Mucosa of descending colon (tissue), 3 donors: ENCODE measurements around the gene PTPRM. TPM values are rescaled to one million over a fixed set of nuclear protein-coding genes. Genes with fewer than 3 reads are reported as not detected.

Source experiments
- ATAC-seq: fragments of 200-7000 bp; cut with Tn5 transposase; one replicate; pipeline ENCODE4 v1.9.1; 2020; ENCODE audit warnings: mild to moderate bottlenecking, moderate library complexity
- DNase-seq, 3 donors: peaks; one replicate each; pipeline ENCODE4 v3.0.0-alpha.2; 2020
- H3K36me3 ChIP-seq: fragments of 200-600 bp; one replicate; pipeline ENCODE4 v1.8.0; 2021; ENCODE audit warnings: low read depth, mild to moderate bottlenecking
- H3K4me1 ChIP-seq: fragments of 200-600 bp; one replicate; pipeline ENCODE4 v1.8.0; 2021; ENCODE audit warnings: low read depth, mild to moderate bottlenecking
- H3K4me3 ChIP-seq: fragments of 200-600 bp; one replicate; pipeline ENCODE4 v1.8.0; 2021; ENCODE audit warnings: mild to moderate bottlenecking
- H3K9me3 ChIP-seq: fragments of 200-600 bp; one replicate; pipeline ENCODE4 v1.8.0; 2021; ENCODE audit warnings: mild to moderate bottlenecking
- intact Hi-C, 2 donors: fragments of 100-400 bp; cut with DNase I in 1 of 2; cut with micrococcal nuclease in 1 of 2; formaldehyde crosslinking; loops; one replicate each; pipeline versions ENCODE4 v1.11.0 to v1.11.1; 2022; cut with DNase I, micrococcal nuclease
- total RNA-seq, 3 donors: library from RNA; stranded (reverse); fragmentation: NEBNext Ultra II Directional in 2 of 3; extraction: Animal tissue kit (Norgen Biotek cat#: 25700) in 2 of 3; gene quantifications; one replicate each; pipeline versions ENCODE4 v1.2.1 to v1.2.4, GENCODE V29; 2021 to 2023
- TF ChIP-seq, protein P1 (sequence below): fragments of 200-600 bp; IDR thresholded peaks from one replicate; pipeline ENCODE4 v1.8.0; 2022; ENCODE audit warnings: antibody characterized with exemption, mild to moderate bottlenecking
- donor health status: DM: no; HTN: no; CAD: no; lungs with moderate emphysema.
- donor health status: DM: no; HTN: no; CAD: no.
- donor health status: DM: no; HTN: yes; CAD: no.

The PTPRM gene
- total RNA-seq, 3 donors from 2014 or later: 15.3 to 41.1 (median 19.6) TPM

DNA sequence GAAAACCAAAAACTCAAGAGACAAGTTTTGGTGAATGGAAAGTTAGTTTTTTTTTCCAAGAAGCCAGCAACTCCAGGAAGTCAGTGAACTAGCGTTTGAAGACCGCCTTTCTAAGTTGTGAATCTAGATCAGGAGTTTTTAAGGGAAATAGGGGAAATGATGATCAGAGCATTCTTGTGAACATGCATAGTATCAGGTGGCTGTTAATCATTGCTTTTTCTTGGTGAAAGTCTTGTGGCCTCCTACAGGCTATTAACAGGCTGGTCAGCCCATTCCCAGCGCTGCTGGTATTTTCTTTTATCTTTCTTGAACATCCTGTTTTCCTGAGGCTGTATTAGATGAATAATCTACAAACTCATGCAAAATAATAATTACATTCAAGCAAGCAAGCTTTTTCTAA lies 155.8 kb downstream of the PTPRM start:
- ATAC-seq (no peak), DNase-seq (no peak)
- Histone ChIP-seq H3K4me3 (no peak overlapping the region), H3K4me1 (no peaks in the 10 kb centered on the region), H3K9me3 (no peaks in the 10 kb centered on the region), H3K36me3 (no peaks in the 10 kb centered on the region)
- TF ChIP-seq, protein P1, sequence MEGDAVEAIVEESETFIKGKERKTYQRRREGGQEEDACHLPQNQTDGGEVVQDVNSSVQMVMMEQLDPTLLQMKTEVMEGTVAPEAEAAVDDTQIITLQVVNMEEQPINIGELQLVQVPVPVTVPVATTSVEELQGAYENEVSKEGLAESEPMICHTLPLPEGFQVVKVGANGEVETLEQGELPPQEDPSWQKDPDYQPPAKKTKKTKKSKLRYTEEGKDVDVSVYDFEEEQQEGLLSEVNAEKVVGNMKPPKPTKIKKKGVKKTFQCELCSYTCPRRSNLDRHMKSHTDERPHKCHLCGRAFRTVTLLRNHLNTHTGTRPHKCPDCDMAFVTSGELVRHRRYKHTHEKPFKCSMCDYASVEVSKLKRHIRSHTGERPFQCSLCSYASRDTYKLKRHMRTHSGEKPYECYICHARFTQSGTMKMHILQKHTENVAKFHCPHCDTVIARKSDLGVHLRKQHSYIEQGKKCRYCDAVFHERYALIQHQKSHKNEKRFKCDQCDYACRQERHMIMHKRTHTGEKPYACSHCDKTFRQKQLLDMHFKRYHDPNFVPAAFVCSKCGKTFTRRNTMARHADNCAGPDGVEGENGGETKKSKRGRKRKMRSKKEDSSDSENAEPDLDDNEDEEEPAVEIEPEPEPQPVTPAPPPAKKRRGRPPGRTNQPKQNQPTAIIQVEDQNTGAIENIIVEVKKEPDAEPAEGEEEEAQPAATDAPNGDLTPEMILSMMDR: no peak
- intact Hi-C loops: no loop called here

DNA sequence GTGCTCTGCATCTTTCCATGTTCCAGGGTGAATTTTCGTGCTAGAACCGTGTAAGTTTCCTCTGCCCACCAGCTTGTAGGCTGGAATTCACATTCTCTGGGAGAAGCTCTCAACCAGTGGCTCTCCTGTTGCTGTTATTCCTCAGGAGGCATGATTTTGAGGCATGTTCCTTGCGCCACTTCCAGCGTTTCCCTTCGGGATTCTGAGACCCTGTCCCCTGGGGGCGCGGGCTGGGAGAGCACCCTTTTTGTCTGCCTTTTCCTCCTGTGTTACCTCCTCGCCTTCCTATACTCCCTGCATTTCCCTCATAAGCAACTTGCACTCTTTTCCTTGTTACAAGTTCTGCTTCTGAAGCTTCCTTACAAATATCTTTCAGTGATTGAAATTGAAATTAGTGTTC lies 156.4 kb downstream of the PTPRM start:
- TF ChIP-seq, protein P1: no peak
- intact Hi-C loops: no loop called here
- DNase-seq (no peak), ATAC-seq (no peak)
- no peaks in the 10 kb centered on the region for H3K9me3 ChIP-seq
- H3K4me3 ChIP-seq: no peak overlapping the region
- H3K4me1 ChIP-seq: no peaks in the 10 kb centered on the region
- H3K36me3 ChIP-seq: no peaks in the 10 kb centered on the region

DNA sequence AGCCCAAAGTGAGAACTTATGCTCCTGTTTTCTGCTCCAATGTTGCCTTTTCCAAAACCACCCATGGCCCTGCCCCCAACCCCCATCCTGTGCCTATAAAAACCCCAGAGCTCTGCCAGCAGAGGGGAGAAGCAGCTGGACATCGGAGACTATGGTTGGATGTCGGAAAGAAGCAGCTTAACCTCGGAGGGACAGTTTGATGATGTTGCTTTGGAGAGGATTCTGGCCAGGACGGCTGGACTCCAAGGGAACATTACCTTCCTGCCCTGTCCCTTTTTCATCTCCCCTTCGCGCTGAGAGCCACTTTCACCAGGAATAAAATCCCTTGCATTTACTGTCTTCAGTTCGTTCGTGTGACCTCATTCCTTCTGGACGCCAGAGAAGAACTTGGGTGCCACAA lies 158.4 kb downstream of the PTPRM start:
- TF ChIP-seq, protein P1: no peak
- DNase-seq (no peak), ATAC-seq (no peak)
- no peaks in the 10 kb centered on the region for H3K36me3 ChIP-seq
- no peak overlapping the region for H3K4me3 ChIP-seq
- no peaks in the 10 kb centered on the region for H3K4me1 ChIP-seq
- intact Hi-C loops: no loop called here
- no peaks in the 10 kb centered on the region for H3K9me3 ChIP-seq

DNA sequence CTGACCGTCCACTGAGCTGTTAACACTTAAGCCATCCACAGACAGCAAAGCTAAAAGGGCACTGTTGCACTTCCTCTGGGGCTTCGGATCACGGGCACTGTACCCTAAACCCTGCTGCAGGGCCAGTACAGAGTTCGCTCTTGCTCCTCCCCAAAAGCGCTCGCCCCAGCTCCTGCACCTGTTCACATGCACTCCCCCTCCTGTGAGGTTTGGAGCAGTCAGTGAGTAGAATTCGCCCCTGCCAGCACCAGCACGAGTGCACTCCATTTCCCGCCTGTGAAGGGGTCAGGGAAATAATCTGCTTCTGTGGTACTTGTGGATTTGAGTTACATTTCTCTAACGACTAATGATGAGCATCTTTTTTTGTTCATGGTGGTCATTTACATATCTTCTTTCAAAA lies 158.8 kb downstream of the PTPRM start:
- DNase-seq (no peak), ATAC-seq (no peak)
- Histone ChIP-seq H3K4me3 (no peak overlapping the region), H3K36me3 (no peaks in the 10 kb centered on the region), H3K4me1 (no peaks in the 10 kb centered on the region), H3K9me3 (no peaks in the 10 kb centered on the region)
- intact Hi-C loops: no loop called here
- TF ChIP-seq, protein P1: no peak

DNA sequence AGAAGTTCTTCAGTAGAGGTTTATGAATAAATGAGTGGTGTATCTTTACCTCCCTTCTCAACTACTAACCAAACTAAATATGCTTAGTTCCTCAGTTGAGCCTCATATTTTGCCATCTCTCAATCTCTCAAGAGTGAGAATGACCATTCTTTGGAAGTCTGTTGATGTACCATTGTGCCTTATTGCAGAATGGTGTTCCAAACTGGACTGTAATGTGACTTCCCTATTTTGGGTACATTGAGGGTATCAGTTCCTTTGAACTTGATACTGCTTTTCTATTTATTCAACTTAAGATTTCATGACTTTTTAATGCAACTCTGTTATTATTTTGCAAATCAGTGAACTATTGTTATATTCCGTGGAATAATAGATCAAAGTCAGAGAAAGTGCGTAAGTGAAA lies 159.4 kb downstream of the PTPRM start:
- Histone ChIP-seq H3K4me1 (no peaks in the 10 kb centered on the region), H3K9me3 (no peaks in the 10 kb centered on the region), H3K4me3 (no peak overlapping the region), H3K36me3 (no peaks in the 10 kb centered on the region)
- ATAC-seq (no peak), DNase-seq (no peak)
- TF ChIP-seq, protein P1: no peak
- intact Hi-C loops: no loop called here
